ENCODE data around the gene EBPL.

The EBPL gene

DNA sequence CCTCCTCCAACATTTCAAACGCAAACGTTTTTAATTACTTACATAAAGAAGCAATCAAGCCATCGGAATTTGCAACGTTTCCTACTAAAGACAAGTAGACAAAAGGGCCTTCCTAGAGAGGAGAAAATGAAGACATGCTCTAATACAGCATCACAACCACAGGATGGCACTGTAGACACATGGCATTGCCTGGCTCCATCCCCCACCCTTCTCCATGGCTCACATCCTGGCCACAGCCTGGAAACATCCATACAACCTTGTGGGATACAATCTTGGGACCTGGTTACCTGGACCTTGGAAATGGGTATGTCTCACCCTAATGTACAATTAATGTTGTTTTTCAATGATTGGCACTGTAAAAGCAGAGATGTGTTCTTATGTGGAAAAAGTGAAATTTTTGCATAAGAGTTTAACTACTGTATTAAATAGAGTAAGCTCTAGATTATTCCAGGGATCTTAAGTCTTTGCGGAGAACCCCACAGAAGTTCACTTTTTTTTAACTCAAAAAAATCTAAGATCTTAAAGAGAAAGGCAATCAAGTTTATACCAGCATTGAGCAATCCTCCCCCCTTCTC, 21.5 kb downstream of the EBPL start:
- H3K36me3 ChIP-seq (ENCODE audit: insufficient read depth, low read length): no peaks in the 10 kb centered on the region
- H3K4me3 ChIP-seq (ENCODE audit: low read depth in 1 of 2, low read length in 2 of 2): no peak overlapping the region
- H3K27ac ChIP-seq (ENCODE audit: low read depth, low read length): no peak overlapping the region
- no peaks in the 10 kb centered on the region for H3K9me3 ChIP-seq (ENCODE audit: low read length)
- no peak overlapping the region for H3K9ac ChIP-seq (ENCODE audit: low read length)
- H3K4me1 ChIP-seq (ENCODE audit: insufficient read depth, low read length): no peaks in the 10 kb centered on the region
- no peaks in the 10 kb centered on the region for H3K27me3 ChIP-seq (ENCODE audit: control insufficient read depth in 1 of 2, insufficient read depth in 2 of 2, low read length in 2 of 2)

GRCh38 chr13:49667773-49668172, 23.5 kb downstream of the EBPL start:
- Histone ChIP-seq H3K4me3 (ENCODE audit: low read depth in 1 of 2, low read length in 2 of 2) (no peak overlapping the region), H3K27ac (ENCODE audit: low read depth, low read length) (no peak overlapping the region)

GRCh38 chr13:49664606-49665005, 26.7 kb downstream of the EBPL start:
- Histone ChIP-seq H3K9me3 (ENCODE audit: low read length) (no peaks in the 10 kb centered on the region), H3K36me3 (ENCODE audit: insufficient read depth, low read length) (peaks cover 1% of the 10 kb centered on the region)

More at GRCh38 chr13:49667773-49668172, 23.5 kb downstream of the EBPL start:
- Histone ChIP-seq H3K36me3 (ENCODE audit: insufficient read depth, low read length) (no peaks in the 10 kb centered on the region), H3K9ac (ENCODE audit: low read length) (no peak overlapping the region), H3K4me1 (ENCODE audit: insufficient read depth, low read length) (no peaks in the 10 kb centered on the region), H3K9me3 (ENCODE audit: low read length) (no peaks in the 10 kb centered on the region), H3K27me3 (ENCODE audit: control insufficient read depth in 1 of 2, insufficient read depth in 2 of 2, low read length in 2 of 2) (no peaks in the 10 kb centered on the region)

DNA sequence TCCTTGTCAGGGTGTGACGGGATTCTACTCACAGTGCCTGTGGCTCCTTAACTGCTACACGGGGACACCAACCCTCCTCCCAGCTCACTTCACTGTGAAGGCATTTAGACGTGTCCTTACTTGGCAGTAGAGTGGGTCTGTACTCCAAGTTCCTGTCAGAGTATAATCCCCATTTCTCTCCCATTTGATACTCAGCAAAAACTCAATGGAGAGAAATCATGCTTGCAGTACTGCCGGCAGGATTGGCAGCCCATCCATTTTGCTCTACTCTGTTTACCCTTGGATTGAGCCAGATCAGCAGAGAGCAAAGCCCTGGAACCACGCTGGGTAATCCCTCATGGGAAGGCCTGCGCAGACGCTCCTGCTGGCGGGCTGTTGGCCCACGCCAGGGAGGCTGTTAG, 34.0 kb downstream of the EBPL start:
- no peaks in the 10 kb centered on the region for H3K9me3 ChIP-seq (ENCODE audit: low read length)
- no peaks in the 10 kb centered on the region for H3K4me1 ChIP-seq (ENCODE audit: insufficient read depth, low read length)
- H3K27me3 ChIP-seq (ENCODE audit: control insufficient read depth in 1 of 2, insufficient read depth in 2 of 2, low read length in 2 of 2): no peaks in the 10 kb centered on the region
- no peak overlapping the region for H3K9ac ChIP-seq (ENCODE audit: low read length)
- H3K27ac ChIP-seq (ENCODE audit: low read depth, low read length): no peak overlapping the region
- H3K4me3 ChIP-seq (ENCODE audit: low read depth in 1 of 2, low read length in 2 of 2): no peak overlapping the region
- H3K36me3 ChIP-seq (ENCODE audit: insufficient read depth, low read length): peaks cover 4% of the 10 kb centered on the region

More at GRCh38 chr13:49664606-49665005, 26.7 kb downstream of the EBPL start:
- no peak overlapping the region for H3K9ac ChIP-seq (ENCODE audit: low read length)
- H3K27ac ChIP-seq (ENCODE audit: low read depth, low read length): no peak overlapping the region
- H3K4me3 ChIP-seq (ENCODE audit: low read depth in 1 of 2, low read length in 2 of 2): no peak overlapping the region
- H3K27me3 ChIP-seq (ENCODE audit: control insufficient read depth in 1 of 2, insufficient read depth in 2 of 2, low read length in 2 of 2): no peaks in the 10 kb centered on the region
- H3K4me1 ChIP-seq (ENCODE audit: insufficient read depth, low read length): no peaks in the 10 kb centered on the region

DNA sequence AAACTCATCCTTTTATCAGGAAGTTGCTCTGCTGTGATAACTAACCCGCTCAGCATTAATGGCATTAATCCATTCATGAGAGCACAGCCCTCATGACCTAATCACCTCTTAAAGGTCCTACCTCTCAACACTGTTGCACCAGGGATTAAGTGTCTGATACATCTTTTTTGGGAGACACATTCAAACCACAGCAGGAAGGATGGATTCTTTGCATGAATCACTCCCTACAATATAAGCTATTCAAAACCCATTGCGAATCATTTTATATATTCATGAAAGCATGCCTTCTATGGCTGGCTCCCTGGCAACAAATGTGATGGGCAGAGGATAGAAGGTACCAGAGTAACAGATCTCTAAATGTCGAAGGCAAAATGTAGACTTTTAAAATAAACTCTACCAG, 35.4 kb downstream of the EBPL start:
- Histone ChIP-seq H3K4me1 (ENCODE audit: insufficient read depth, low read length) (no peaks in the 10 kb centered on the region), H3K9ac (ENCODE audit: low read length) (no peak overlapping the region), H3K9me3 (ENCODE audit: low read length) (no peaks in the 10 kb centered on the region), H3K36me3 (ENCODE audit: insufficient read depth, low read length) (peaks cover 4% of the 10 kb centered on the region), H3K4me3 (ENCODE audit: low read depth in 1 of 2, low read length in 2 of 2) (no peak overlapping the region), H3K27ac (ENCODE audit: low read depth, low read length) (no peak overlapping the region), H3K27me3 (ENCODE audit: control insufficient read depth in 1 of 2, insufficient read depth in 2 of 2, low read length in 2 of 2) (no peaks in the 10 kb centered on the region)

GRCh38 chr13:49654011-49654410, 37.3 kb downstream of the EBPL start:
- H3K4me1 ChIP-seq (ENCODE audit: insufficient read depth, low read length): no peaks in the 10 kb centered on the region
- H3K9ac ChIP-seq (ENCODE audit: low read length): no peak overlapping the region
- H3K4me3 ChIP-seq (ENCODE audit: low read depth in 1 of 2, low read length in 2 of 2): no peak overlapping the region
- H3K36me3 ChIP-seq (ENCODE audit: insufficient read depth, low read length): no peaks in the 10 kb centered on the region
- H3K27me3 ChIP-seq (ENCODE audit: control insufficient read depth in 1 of 2, insufficient read depth in 2 of 2, low read length in 2 of 2): no peaks in the 10 kb centered on the region
- no peaks in the 10 kb centered on the region for H3K9me3 ChIP-seq (ENCODE audit: low read length)
- H3K27ac ChIP-seq (ENCODE audit: low read depth, low read length): no peak overlapping the region

DNA sequence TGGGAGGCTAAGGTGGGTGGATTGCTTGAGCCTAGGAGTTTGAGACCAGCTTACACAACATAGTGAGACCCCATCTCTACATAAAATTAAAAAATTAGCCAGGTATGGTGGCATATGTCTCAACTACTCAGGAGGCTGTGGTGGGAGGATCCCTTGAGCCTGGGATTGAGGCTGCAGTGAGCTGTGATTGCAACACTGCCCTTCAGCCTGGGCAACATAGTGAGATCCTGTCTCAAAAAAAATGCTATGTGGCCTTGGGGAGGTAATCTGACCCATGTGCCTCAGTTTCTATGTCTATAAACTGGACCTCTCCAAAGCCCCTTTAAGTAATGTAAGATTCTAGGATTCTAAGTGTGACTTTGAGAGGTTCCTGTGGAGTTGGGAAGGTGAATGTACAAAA, 37.8 kb downstream of the EBPL start:
- Histone ChIP-seq H3K9ac (ENCODE audit: low read length) (no peak overlapping the region), H3K36me3 (ENCODE audit: insufficient read depth, low read length) (no peaks in the 10 kb centered on the region), H3K27me3 (ENCODE audit: control insufficient read depth in 1 of 2, insufficient read depth in 2 of 2, low read length in 2 of 2) (no peaks in the 10 kb centered on the region), H3K4me3 (ENCODE audit: low read depth in 1 of 2, low read length in 2 of 2) (no peak overlapping the region), H3K9me3 (ENCODE audit: low read length) (no peaks in the 10 kb centered on the region), H3K4me1 (ENCODE audit: insufficient read depth, low read length) (no peaks in the 10 kb centered on the region), H3K27ac (ENCODE audit: low read depth, low read length) (no peak overlapping the region)

DNA sequence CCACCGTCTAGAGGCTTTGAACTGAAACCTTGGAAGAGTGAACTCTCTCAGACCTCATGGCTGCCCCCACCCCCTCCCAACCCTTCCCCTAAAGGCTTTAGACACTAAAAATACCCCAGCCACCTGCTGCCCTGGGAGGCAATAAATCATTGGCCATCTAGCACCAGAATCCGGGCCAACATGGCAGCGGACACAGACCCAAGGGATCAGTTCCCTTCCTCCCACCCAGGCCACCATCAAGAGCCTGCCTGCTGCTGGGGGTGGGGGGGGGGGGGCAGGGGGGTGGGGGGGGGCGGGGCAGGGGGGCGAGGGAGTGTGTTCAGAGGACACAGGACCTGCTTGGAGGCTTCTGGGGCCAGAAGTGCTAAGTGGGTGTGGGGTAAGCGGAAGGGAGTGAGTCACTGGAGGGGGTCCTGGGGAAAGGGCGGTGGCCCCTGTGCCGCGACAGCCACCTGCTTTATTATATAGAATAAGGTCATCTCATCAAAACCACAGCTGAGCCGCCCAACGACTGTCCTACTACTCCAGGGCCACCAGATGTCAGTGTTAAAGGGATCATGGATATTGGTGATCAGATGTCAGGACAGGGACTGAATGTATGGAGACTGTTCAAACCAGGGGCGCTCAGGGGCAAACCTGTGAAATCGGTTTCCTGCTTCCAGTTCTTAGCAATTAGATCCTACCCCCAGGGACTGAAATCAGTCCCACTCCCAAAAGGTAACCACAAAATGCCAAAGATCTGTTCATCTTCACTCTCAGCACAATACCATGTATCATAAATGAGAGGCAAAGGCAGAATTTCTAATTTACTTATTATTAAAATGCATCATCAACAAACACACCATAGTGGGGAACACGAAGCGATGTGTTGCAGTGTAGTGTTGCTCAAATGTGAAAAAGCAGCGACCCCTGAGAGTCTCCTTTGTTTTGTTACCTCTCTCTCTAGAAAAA, 38.7 kb downstream of the EBPL start:
- H3K4me3 ChIP-seq (ENCODE audit: low read depth in 1 of 2, low read length in 2 of 2): no peak overlapping the region
- no peaks in the 10 kb centered on the region for H3K4me1 ChIP-seq (ENCODE audit: insufficient read depth, low read length)
- H3K27me3 ChIP-seq (ENCODE audit: control insufficient read depth in 1 of 2, insufficient read depth in 2 of 2, low read length in 2 of 2): no peaks in the 10 kb centered on the region
- no peak overlapping the region for H3K9ac ChIP-seq (ENCODE audit: low read length)
- H3K36me3 ChIP-seq (ENCODE audit: insufficient read depth, low read length): no peaks in the 10 kb centered on the region
- no peak overlapping the region for H3K27ac ChIP-seq (ENCODE audit: low read depth, low read length)
- H3K9me3 ChIP-seq (ENCODE audit: low read length): no peaks in the 10 kb centered on the region

DNA sequence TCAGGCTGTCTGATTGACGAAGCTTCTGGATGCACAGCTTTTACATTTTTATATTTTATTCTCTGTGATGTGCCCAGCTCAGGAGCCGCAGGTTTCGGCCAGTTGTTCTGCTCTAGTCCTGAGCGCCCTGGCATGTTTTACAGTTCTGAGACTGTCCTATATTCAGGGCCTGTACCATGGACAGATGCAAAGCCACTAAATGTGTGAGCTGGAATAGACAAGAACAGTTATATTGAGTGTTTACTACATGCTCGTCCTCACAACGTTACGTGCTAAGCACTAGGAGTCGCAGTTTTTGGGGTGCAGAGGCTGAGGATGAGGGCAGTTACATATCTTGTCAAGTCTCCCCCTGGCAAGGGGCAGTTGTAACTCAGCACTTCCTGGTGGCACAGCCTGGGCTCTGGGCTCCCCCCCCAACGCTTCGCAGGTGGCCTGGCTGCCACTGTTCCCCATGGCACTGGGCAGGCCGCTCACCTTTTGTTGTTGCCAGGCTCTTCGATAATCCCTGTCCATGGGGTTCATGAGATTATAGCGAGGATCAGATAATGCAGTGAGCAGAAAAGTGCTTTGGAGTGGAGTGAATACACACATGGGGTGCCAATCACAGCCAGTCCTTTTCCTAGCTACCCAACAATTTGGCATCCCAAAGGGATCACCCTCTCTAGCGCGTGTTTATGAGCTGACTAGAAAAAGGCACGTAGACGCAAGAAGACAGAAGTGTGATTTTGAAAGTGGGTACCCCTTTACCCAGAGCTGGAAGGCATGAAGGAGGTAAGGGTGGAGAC, 39.5 kb downstream of the EBPL start:
- Histone ChIP-seq H3K36me3 (ENCODE audit: insufficient read depth, low read length) (no peaks in the 10 kb centered on the region), H3K27me3 (ENCODE audit: control insufficient read depth in 1 of 2, insufficient read depth in 2 of 2, low read length in 2 of 2) (no peaks in the 10 kb centered on the region), H3K4me3 (ENCODE audit: low read depth in 1 of 2, low read length in 2 of 2) (no peak overlapping the region), H3K27ac (ENCODE audit: low read depth, low read length) (no peak overlapping the region), H3K9me3 (ENCODE audit: low read length) (no peaks in the 10 kb centered on the region), H3K4me1 (ENCODE audit: insufficient read depth, low read length) (no peaks in the 10 kb centered on the region), H3K9ac (ENCODE audit: low read length) (no peak overlapping the region)

GRCh38 chr13:49649963-49650312, 41.3 kb downstream of the EBPL start:
- H3K9ac ChIP-seq (ENCODE audit: low read length): no peak overlapping the region

GRCh38 chr13:49649244-49649962, 41.9 kb downstream of the EBPL start:
- Histone ChIP-seq H3K27ac (ENCODE audit: low read depth, low read length) (no peak overlapping the region), H3K9ac (ENCODE audit: low read length) (no peak overlapping the region)

More at GRCh38 chr13:49649963-49650312, 41.3 kb downstream of the EBPL start:
- Histone ChIP-seq H3K27me3 (ENCODE audit: control insufficient read depth in 1 of 2, insufficient read depth in 2 of 2, low read length in 2 of 2) (no peaks in the 10 kb centered on the region), H3K4me1 (ENCODE audit: insufficient read depth, low read length) (no peaks in the 10 kb centered on the region), H3K27ac (ENCODE audit: low read depth, low read length) (no peak overlapping the region), H3K36me3 (ENCODE audit: insufficient read depth, low read length) (no peaks in the 10 kb centered on the region), H3K4me3 (ENCODE audit: low read depth in 1 of 2, low read length in 2 of 2) (no peak overlapping the region), H3K9me3 (ENCODE audit: low read length) (no peaks in the 10 kb centered on the region)

More at GRCh38 chr13:49649244-49649962, 41.9 kb downstream of the EBPL start:
- no peaks in the 10 kb centered on the region for H3K36me3 ChIP-seq (ENCODE audit: insufficient read depth, low read length)
- no peaks in the 10 kb centered on the region for H3K27me3 ChIP-seq (ENCODE audit: control insufficient read depth in 1 of 2, insufficient read depth in 2 of 2, low read length in 2 of 2)
- H3K9me3 ChIP-seq (ENCODE audit: low read length): no peaks in the 10 kb centered on the region
- no peaks in the 10 kb centered on the region for H3K4me1 ChIP-seq (ENCODE audit: insufficient read depth, low read length)
- H3K4me3 ChIP-seq (ENCODE audit: low read depth in 1 of 2, low read length in 2 of 2): no peak overlapping the region

Data from muscle layer of colon (tissue), 2 donors.